ENCODE measurements around the gene PNP. TPM values are rescaled to one million over a fixed set of nuclear protein-coding genes. Genes with fewer than 3 reads are reported as not detected.

PNP gene
- total and polyA plus RNA-seq, 2 of the 8 experiments (the other 6 are each of a cell fraction or from before 2014, with no cell fraction given), result 108 to 130 TPM

DNA sequence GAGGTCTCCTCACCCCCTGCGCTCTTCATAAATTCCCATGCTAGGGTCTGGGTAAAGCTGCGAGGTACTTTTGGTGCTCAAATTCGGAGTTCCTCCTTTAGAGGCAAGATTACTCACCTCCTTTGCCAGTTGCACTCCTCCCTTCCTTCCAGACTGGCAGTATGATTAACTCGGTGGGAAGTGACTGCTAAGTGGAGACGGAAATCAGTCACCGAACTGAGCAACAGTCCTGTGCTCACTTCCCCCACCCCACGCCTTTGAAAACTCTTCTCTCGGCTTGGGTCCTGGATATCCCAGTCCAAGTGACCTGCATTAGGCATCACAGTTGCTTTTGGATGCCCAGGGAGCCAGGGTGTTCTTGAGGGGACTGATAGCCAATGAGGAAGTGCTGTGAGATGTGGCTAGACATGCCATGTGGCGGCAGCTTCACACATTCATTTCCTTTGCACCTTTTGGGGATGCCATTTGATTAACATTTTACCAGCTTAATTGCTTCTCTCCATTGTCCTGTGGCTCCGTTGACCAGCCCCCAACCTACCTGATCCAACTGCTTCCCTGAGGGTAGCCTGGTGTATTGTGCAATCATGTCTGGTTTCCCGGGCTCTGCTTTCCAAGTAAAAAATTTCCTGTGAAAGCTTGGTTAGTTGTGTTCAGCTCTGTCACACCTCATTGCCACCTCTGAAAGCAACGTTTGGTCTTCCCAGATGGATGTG is 840 bp downstream of the PNP start (continued):
- TF ChIP-seq SIN3A (conservative IDR thresholded peaks at IDR 0.05 in 1 of 2, IDR thresholded peaks at IDR 0.05 in 1 of 2; ENCODE audit: low read depth in 1 of 2, low read length in 2 of 2) (0 out of 4 replicates have a peak, but pooled peaks have one; percentile 6 to 13), YY1 (IDR thresholded peaks at IDR 0.05; ENCODE audit: low read depth, low read length) (no peak), TEAD4 (IDR thresholded peaks at IDR 0.05; ENCODE audit: low read depth, low read length) (no peak), EZH2 (IDR thresholded peaks at IDR 0.05; ENCODE audit: low read depth, low read length, severe bottlenecking) (no peak), CEBPB (IDR thresholded peaks at IDR 0.05; ENCODE audit: low read depth, low read length) (peak; percentile 99)
